ENCODE data around the gene SULT1C2. TPM values are rescaled to one million over a fixed set of nuclear protein-coding genes. Genes with fewer than 3 reads are reported as not detected.

SULT1C2 gene
- total and polyA plus RNA-seq, 4 donors: 1.7 to 20.5 (median 3.7) TPM

GRCh38 chr2:108315444-108315934 lies 26.8 kb downstream of the SULT1C2 start:
- Histone ChIP-seq H3K9me3 (ENCODE audit: control insufficient read depth in 4 of 4, insufficient read depth in 3 of 4, low read length in 3 of 4) (no peaks in the 10 kb centered on the region), H3K27ac (ENCODE audit: low read depth in 1 of 2, low read length in 1 of 2) (no peak overlapping the region)
- peak; percentile 73 for ATAC-seq (ENCODE audit: insufficient read depth, low FRiP score)

GRCh38 chr2:108316033-108316432 lies 27.3 kb downstream of the SULT1C2 start:
- no peaks in the 10 kb centered on the region for H3K27me3 ChIP-seq (ENCODE audit: control insufficient read depth in 3 of 3, insufficient read depth in 3 of 3, low read length in 2 of 3)
- TF ChIP-seq CTCF (IDR thresholded peaks at IDR 0.05; ENCODE audit: control extremely low read depth, extremely low read depth): no peak
- peaks cover 0 to 3% (median 0%) of the 10 kb centered on the region in 5 donors for H3K4me1 ChIP-seq (ENCODE audit: control insufficient read depth in 5 of 5, insufficient read depth in 5 of 5, low read length in 5 of 5)
- peak; percentile 46 for ATAC-seq (ENCODE audit: insufficient read depth, low FRiP score)
- no peak overlapping the region for H3K9ac ChIP-seq (ENCODE audit: insufficient read depth in 1 of 2, low read length in 2 of 2)
- no peak overlapping the region for H3K27ac ChIP-seq (ENCODE audit: low read depth in 1 of 2, low read length in 1 of 2)
- H3K36me3 ChIP-seq (ENCODE audit: control insufficient read depth in 4 of 4, insufficient read depth in 4 of 4, low read length in 4 of 4): no peaks in the 10 kb centered on the region
- no peaks in the 10 kb centered on the region for H3K9me3 ChIP-seq (ENCODE audit: control insufficient read depth in 4 of 4, insufficient read depth in 3 of 4, low read length in 3 of 4)
- 48 to 61% methylated on average over 6 of the region's 6 CpGs for WGBS, 2 donors
- no peak overlapping the region for H3K4me3 ChIP-seq
- no peak for DNase-seq

More at GRCh38 chr2:108315444-108315934, 26.8 kb downstream of the SULT1C2 start:
- Histone ChIP-seq H3K27me3 (ENCODE audit: control insufficient read depth in 3 of 3, insufficient read depth in 3 of 3, low read length in 2 of 3) (no peaks in the 10 kb centered on the region), H3K4me1 (ENCODE audit: control insufficient read depth in 5 of 5, insufficient read depth in 5 of 5, low read length in 5 of 5) (peaks cover 0 to 3% (median 0%) of the 10 kb centered on the region in 5 donors), H3K9ac (ENCODE audit: insufficient read depth in 1 of 2, low read length in 2 of 2) (no peak overlapping the region), H3K36me3 (ENCODE audit: control insufficient read depth in 4 of 4, insufficient read depth in 4 of 4, low read length in 4 of 4) (no peaks in the 10 kb centered on the region), H3K4me3 (no peak overlapping the region)
- peak; percentile 60 to 80 (median 62) for DNase-seq
- TF ChIP-seq CTCF (IDR thresholded peaks at IDR 0.05; ENCODE audit: control extremely low read depth, extremely low read depth): no peak

GRCh38 chr2:108316461-108317258 lies 28.0 kb downstream of the SULT1C2 start:
- no peak overlapping the region for H3K9ac ChIP-seq (ENCODE audit: insufficient read depth in 1 of 2, low read length in 2 of 2)
- no peak overlapping the region for H3K4me3 ChIP-seq
- H3K4me1 ChIP-seq (ENCODE audit: control insufficient read depth in 5 of 5, insufficient read depth in 5 of 5, low read length in 5 of 5): peaks cover 0 to 3% (median 0%) of the 10 kb centered on the region in 5 donors
- H3K27me3 ChIP-seq (ENCODE audit: control insufficient read depth in 3 of 3, insufficient read depth in 3 of 3, low read length in 2 of 3): no peaks in the 10 kb centered on the region
- ATAC-seq (ENCODE audit: insufficient read depth, low FRiP score): no peak
- TF ChIP-seq CTCF (IDR thresholded peaks at IDR 0.05; ENCODE audit: control extremely low read depth, extremely low read depth): no peak
- 73 to 79% methylated on average over 13 of the region's 13 CpGs for WGBS, 2 donors
- H3K9me3 ChIP-seq (ENCODE audit: control insufficient read depth in 4 of 4, insufficient read depth in 3 of 4, low read length in 3 of 4): no peaks in the 10 kb centered on the region
- no peaks in the 10 kb centered on the region for H3K36me3 ChIP-seq (ENCODE audit: control insufficient read depth in 4 of 4, insufficient read depth in 4 of 4, low read length in 4 of 4)
- peak in 2 of 3 donors; percentile 13 to 24 for DNase-seq
- H3K27ac ChIP-seq (ENCODE audit: low read depth in 1 of 2, low read length in 1 of 2): peak overlapping the region in 1 of 2 donors; percentile 52

All from lung (tissue), 12 donors.